Limb (tissue), 2 donors: ENCODE data around the gene DOK5.
"Not testable (repeated sequence)": the region's sequence is repeated elsewhere in the genome, so short reads cannot be mapped to it uniquely, and the experiment has no call there.

Experiments
- DNase-seq, 2 donors: peaks; one replicate each; pipeline ENCODE4 v3.0.0-alpha.2; 2016; ENCODE audit errors: extremely low spot score in 2 of 2

Gene DOK5

DNA sequence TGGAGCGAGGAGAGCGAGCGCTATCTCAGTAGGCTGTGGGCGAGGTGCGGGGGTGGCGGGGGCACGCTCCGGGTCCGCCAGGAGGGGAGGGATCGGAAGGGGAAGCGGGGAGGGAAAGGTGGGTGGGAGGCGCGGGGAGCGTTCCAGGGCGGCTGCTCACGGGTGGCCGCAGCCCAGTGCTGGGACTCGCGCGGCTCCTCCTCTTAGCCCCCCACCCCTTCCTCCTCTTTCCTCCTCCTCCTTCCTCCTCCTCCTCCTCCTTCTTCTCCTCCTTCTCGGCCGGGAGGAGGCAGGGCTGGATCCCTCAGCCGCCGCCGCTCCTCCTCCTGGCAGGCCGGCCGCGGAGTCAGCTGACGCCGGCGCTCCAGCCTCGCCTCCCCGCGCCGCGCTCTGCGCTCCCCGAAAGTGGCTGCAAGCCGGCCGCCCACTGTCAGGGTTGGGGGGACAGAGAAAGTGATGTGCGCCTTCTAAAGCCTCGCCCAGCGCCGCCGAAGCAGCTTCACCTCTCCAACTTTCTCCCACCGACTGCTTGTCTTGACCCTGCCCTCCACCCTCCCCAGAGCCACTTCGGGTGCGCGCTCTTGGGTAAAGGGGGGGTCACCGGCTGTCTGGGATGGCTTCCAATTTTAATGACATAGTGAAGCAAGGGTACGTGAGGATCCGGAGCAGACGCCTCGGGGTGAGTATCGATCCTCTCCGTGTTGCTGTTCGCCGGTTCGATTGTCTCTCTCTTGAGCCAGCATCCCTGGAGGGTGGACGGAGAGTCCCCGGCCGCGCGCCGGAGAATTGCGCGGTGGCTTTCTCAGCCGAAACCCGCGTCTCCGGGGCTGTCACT lies at the start of gene DOK5:
TSS of gene DOK5 (plus strand) at position 260 of the 835 bp plus-strand sequence. CDS start at position 614, 354 bp downstream.
- peak; percentile 62 to 82 for DNase-seq

DNA sequence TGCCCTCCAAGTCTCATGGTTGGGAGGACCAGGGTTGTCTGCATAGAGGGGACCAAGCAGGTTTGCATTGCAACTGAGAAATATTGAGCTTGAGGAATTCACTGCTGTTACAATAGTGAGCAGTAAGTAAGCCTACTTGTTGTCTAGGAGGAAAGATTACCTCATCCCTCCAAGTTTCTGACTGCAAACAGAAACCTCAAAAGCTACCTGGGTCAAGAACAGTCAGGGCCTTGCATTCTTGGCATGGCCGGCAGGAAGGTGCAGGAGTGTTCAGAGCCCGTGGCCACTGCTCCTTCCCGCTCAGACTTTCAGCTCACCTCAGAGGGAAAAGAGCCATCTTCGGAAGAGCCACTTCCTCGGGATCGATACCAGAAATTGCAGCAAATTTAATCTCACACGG lies 46.0 kb upstream of the DOK5 start:
- DNase-seq: no peak

DNA sequence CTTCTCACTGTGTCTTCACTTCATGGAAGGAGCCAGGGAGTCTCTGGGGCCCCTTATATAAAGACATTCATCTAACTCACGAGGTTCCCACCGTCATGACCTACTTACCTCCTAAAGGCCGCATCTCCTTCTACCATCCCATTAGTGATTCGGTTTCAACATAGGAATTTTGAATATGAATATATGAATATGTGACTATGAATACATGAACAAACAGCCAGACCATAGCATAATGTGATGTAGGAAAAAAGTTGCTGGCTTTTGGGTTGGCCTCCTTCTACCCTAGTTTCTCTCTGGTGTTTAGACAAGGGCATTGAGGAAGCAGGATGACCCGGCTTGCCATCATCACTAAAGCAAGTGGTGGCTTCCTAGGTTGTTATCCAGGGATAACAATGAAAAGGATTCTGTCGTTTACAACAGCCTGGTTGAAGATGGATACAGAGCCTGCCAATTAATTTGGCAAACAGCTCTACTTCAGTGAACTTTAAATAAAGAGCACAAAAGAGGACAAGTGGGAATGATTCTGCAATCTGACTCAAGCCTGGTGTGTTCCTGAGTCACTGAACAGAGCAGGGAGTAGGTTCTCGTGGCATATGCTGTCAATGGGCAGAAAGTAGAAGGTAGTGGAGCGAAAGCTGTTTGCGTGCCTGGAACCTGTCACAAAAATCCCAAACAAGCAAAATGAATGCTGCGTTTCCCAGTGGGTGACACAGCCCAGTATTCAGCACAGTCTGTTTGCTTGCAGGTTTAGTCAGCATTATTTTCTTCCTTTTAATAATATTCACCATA lies 44.0 kb upstream of the DOK5 start:
- no peak for DNase-seq

DNA sequence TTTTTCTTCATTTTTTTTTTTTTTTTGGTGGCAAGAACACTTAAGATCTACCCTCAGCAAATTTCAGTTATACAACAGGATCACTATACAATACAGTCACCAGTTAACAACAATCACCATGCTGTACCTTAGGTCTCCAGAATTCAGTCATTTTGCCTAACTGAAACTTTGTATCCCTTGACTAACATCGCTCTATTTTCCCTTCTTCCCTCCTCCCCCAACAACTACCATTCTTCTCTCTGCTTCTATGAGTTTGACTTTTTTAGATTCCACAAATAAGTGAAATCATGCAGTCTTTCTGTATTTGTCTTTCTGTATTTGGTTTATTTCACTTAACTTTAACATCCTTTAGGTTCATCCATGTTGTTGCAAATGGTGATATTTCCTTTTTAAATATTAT lies 42.4 kb upstream of the DOK5 start:
- DNase-seq: no peak

DNA sequence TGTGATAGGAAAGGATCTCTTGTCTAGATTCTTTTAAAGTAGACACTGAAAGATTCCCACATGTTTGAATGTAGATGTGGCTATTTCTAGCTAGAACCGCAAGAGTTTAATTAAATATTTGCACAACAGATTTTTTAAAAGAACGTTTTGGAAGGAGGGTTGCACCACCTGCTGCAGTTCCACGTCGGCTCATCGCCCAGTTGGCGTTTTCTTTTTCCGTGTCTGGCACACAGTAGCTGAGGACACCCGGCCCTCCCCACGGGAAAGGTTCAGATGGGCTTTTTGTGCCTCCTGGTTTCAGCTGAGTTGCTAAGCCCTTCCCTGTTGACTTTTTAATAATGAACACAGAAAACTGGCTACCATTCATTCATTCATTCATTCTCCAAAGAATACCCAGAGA lies 41.8 kb upstream of the DOK5 start:
- no peak for DNase-seq

DNA sequence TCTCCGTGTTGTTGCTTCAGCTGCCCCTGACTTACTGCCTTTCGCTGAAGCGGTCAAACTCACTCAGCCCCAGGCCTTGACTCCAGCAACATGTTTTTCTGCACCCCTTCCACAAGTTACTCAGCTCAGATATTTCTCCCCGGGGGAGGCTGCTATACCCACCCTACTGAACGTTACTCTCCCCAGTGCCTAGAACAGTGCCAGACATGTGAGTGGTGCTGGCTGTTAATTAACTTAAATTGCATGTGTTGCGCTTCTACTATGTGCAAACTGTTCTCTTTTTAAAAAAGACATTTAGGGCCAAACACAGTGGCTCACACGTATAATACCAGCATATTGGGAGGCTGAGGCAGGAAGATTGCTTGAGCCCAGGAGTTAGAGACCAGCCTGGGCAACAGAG lies 41.2 kb upstream of the DOK5 start:
- DNase-seq: no peak

DNA sequence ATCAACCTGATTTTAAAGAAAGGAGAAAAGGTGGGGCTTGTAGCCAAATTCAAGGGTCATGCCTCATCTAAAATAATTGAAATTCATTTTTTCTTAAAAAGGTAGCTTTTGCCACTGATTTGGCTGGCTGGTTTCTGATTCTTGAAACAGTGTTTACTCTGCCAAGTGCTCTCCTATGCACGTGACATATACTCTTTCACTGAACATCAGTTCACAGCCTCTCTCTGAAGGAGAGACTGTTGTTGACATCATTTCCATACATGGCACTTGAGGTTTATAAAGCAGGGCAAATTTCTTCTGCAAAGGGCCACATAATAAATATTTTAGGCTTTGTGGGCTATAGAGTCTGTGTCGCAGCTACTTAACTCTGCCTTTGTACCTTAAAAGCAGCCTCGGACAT lies 40.4 kb upstream of the DOK5 start:
- DNase-seq: no peak

DNA sequence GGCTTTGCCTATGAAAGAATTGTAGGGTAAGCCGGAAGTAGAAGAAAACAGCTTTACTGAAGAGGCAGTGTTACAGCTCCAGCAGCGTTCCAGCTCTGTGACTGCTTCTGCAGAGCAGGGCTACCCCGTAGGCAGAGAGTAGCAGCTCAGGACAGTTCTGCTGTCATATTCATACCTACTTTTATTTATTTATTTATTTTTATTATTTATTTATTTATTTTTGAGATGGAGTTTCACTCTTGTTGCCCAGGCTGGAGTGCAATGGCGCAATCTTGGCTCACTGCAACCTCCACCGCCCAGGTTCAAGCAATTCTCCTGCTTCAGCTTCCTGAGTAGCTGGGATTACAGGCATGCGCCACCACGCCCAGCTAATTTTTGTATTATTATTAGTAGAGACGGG lies 39.0 kb upstream of the DOK5 start:
- not testable (repeated sequence) for DNase-seq

DNA sequence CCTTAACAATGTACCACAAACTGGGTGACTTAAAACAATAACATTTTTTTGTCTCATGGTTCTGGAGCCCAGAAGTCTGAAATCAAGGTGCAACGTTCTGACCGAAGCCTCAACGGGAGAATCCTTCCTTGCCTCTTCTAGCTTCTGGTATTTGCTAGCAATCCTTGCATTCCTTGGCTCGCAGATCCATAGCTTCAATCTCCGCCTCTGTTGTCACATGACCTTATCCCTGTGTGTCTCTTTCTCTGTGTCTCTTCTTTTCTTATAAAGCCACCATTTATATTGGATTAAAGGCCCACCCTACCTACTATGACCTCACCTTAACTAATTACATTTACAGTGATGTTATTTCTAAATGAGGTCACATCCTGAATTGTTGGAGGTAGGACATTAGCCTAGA lies 37.2 kb upstream of the DOK5 start:
- no peak for DNase-seq

DNA sequence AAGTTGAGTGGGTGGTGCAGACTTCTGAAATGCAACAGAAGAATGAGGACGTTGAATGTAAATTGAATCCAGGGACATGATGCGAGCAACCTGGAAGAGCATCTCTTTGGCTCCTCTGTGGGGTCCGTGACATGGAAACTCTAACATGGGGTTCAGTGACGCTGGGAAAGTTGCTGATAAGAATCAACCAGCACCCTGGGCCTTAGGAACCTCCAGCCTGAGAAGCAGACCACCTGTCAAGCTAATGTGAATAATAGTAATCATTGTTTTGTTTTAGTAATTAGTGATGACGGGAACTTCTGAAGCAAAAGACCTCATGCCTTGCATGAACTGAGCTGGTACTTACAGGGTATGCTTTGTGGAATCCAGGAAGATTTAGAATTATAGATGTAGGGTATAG lies 25.2 kb upstream of the DOK5 start:
- no peak for DNase-seq

DNA sequence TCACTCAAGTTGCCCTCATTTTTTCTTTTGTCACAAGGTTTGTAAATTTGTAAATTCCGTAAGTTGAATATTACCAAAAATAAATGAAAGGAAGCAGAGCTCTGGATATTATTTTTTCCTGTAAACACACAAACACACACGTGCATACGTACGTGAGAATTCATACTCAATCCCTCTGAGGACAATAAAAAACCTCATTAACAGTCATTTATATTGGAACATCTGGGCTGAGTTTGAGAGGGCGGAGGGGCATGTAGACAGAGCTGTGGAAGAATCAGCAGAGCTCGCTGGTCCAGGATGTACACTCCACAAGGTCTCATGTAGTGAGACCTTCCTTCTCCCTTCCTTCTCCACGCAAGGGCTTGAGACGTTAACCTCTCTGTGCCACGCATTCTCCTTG lies 24.2 kb upstream of the DOK5 start:
- DNase-seq: no peak

DNA sequence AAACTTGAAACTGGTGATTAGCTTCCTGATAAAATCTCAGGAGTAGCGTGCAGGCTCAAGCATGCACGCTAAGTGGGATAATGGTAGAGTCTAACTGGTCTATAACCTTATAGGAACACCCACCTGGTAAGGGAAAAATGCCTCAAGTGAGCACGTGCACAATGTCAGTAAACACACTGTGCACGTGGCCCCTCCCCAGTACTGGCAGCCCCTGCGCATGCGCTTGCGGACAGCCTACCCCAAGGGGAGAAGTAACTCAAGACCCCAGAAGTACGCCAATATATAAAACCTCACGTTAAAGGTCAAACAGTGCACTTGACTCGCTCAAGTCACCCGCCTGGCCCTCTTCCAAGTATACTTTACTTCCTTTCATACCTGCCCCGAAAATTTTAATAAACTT lies 23.1 kb upstream of the DOK5 start:
- no peak for DNase-seq

DNA sequence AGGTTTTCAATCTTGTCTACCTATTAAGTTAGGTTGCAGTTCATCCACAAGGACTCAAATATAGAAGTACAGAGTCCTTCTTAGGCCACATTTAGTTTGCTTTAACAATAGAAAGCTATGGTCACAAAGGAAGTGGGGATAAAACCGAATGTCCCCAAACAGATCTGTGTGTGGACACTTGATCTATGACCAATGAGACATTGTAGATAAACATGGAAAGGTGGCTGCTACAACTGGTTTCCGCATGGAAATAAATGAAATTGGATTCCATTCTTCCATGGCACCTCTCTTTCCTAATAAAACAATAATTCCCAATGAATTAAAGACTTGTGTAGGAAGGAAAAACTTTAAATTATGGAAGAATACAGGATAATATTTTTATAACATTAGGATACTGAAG lies 20.4 kb upstream of the DOK5 start:
- no peak for DNase-seq

DNA sequence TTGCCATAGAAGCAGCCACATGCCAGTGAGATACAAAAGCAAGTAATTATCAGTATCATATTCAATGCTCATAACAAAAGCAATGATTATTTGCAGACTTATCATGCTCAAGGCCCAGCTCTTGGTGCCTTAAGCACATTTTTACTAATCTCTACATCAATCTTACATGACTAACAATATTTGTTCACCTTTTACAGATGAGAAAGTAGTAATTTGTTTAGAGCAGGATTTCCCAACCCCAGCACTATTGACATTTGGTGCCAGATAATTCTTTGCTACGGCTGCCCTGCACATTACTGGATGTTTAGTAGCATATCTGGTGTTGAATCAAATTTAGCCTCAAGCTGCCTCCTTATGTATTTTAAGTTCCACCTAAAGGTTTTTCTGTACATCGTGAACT lies 19.0 kb upstream of the DOK5 start:
- DNase-seq: no peak

DNA sequence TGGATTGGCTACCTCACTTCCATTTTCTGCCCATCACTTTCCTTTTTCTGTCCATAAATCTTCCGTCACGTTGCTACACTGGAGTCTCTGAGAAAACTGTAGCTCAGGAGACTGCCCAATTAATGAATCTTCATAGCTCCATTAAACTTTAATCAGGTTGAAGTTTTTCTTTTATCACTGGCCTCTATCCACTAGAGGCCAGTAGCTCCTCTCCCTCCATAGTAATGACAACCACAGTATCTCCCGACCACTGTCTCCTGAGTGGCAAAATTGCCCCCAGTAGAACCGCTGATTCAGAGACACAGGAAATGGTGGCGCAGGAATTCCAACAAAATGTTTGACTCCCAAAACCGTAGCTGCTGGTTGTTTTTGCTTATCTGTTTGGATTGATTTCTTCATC lies 18.4 kb upstream of the DOK5 start:
- no peak for DNase-seq

DNA sequence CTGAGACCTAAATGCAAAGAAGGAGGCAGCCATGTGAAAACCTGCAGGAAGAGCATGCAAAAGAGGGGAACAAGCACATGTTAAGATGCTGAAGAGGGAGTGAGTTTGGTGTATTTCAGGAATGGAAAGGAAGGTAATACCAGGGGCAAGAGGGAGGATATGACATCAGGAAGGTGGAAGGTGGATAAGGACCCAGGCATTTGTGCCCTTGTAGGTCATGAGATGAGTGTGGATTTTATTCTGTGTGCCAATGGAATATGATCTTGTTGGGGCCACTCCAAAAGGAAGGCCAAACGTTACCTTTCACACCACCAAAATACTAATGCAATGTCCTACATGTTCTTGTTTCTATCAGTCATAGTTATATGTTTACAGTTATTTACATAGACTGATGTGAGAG lies 17.2 kb upstream of the DOK5 start:
- no peak for DNase-seq

DNA sequence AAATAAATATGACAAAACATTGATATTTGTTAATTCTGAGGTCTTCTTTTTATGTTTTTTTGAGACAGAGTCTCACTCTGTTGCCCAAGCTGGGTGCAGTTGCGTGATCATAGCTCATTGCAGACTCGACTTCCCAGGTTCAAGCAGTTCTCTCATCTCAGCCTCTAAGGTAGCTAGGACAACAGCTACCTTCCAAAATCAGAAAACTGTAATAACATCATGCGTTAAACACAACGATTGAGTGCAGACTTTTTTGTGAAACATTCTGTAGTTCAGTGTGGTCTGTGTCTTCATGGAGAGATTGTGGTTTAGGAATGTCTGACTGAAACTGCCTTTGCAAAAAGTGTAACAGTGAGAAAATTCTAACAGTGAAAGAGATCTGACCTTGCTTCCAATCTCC lies 16.1 kb upstream of the DOK5 start:
- DNase-seq: no peak

DNA sequence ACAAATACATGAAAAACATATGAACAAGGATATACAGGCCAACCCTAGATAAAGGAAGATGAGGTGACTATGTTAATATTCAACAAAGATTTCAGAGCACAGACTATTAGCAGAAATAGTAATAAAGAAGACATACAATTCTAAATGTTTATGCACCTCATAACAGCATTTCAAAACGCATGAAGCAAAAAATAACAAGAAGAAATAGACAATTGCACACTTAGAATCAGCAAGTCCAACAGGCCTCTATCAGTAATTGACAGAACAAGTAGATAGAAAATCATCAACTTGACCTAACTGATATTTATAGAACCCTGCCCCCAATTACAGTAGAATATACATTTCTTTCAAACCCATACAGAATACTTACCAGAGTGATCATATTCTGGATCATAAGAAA lies 11.4 kb upstream of the DOK5 start:
- DNase-seq: no peak

DNA sequence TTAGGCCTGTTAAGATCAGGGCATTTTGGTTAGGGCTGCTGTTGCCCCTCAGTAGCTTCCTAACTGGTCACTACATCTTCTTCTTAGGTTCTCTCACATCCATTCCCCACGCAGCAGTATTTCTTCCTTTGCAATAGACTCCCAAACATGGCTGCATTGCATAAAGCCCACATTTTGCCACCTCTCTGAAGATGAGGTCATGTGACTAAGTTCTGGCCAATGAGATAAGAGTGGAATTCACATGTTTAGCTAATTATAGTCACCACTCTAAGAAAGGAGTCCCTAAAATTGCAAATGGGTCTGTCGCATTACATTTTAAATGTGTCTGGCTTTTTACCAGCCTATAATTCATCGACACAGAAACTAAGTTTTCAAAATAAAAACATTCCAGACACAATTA lies 9.3 kb upstream of the DOK5 start:
- no peak for DNase-seq

DNA sequence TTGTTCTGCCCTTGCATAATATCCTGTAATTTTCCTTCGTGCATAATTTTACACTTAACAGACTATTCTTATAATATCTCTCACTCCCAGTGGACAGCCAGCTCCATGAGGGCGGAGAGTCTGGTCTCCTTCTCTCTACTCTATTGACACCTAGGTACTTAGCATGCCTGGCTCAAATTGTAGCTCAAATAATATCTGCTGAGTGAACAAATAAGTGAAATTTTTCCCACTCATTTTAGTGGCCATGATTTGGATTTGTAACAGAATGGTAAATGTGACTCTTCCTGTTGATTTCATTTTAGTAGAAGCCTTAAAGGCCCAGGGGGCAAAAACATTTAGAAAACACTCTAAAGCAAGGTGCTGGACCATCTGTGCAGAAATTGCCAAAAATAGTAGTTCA lies 7.8 kb upstream of the DOK5 start:
- DNase-seq: no peak

DNA sequence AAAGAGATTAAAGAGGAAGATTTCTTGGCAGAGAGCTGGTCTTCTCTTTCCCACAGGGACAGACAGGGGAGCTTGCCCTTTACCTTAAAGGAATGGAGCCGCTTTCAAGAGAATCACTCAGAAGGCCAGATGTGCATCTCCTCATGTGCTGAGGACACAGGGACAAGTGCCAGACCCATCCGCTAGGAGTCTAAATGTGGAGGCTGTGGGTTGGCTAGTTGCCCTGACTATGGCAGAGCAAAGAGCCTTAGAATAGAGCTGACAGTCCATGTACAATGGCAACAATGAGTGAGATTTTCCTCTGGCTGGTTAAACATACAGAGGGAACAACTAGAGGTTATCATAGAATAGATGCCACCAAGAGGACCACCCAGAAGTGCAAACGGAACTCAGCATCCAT lies 7.3 kb upstream of the DOK5 start:
- DNase-seq: no peak

DNA sequence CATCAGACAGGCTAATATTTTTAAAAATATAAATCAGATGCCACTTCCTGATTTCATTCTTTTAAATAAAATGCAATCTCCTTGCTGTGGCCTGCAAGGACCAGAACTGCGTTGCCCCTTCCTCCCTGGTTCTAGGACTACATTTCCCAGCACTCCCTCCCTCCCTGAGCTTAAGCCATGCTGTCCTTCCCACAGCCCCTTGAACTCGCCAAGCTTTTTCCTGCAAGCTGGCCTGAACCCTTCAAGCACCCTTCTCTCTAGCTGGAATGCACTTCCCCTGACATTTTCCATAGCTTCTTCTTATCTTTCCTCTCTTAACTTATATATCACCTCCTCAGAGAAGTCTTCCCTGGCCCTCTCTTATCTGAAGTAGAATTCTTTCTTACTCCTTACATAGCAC lies 6.1 kb upstream of the DOK5 start:
- DNase-seq: no peak

DNA sequence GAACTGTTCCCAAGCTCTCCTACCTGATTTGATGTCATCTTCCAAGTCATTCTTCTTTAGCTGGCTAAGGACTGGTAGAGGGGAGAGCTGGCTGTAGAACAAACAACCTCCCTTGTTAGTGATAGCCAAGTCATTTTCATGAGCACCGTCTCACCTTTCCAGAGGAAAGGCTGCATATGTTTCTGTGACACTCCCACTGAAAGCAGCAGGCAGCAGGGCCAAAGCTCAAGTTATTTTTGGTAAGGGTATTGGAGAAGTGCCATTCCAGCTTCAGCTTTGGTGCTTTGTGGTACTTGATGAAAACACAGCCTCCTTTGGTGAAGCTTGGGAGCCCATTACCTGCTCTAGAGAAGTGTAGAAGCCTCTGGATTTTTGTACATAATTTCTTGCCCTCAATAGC lies 5.4 kb upstream of the DOK5 start:
- DNase-seq: no peak
